ENCODE data around the gene RADIL.

Gene RADIL

GRCh38 chr7:4850262-4850795, 33.2 kb downstream of the RADIL start:
- Mint-ChIP-seq H3K27ac (no peak overlapping the region), H3K27me3 (peaks cover 10% of the 10 kb centered on the region), H3K36me3 (ENCODE audit: low read depth) (no peaks in the 10 kb centered on the region), H3K4me3 (no peak overlapping the region), H3K4me1 (peaks cover 9% of the 10 kb centered on the region), H3K9me3 (no peaks in the 10 kb centered on the region)
- ATAC-seq (no peak), DNase-seq (no peak)

- peaks cover 9% of the 10 kb centered on the region for H3K27me3 Mint-ChIP-seq
- DNase-seq (no peak), ATAC-seq (no peak)
- H3K27ac Mint-ChIP-seq = no peak overlapping the region
- H3K4me1 Mint-ChIP-seq = peaks cover 9% of the 10 kb centered on the region
- no peaks in the 10 kb centered on the region for H3K9me3 Mint-ChIP-seq
- no peaks in the 10 kb centered on the region for H3K36me3 Mint-ChIP-seq (ENCODE audit: low read depth)
- no peak overlapping the region for H3K4me3 Mint-ChIP-seq
These were observed 34.1 kb downstream of the RADIL start for GRCh38 chr7:4849390-4849789.

GRCh38 chr7:4845740-4846142, 37.8 kb downstream of the RADIL start:
- Mint-ChIP-seq H3K4me3 (no peak overlapping the region), H3K36me3 (ENCODE audit: low read depth) (no peaks in the 10 kb centered on the region), H3K27me3 (peaks cover 9% of the 10 kb centered on the region), H3K4me1 (no peaks in the 10 kb centered on the region), H3K27ac (no peak overlapping the region), H3K9me3 (no peaks in the 10 kb centered on the region)
- DNase-seq (no peak), ATAC-seq (no peak)

GRCh38 chr7:4842319-4843064, 41.0 kb downstream of the RADIL start:
- no peak overlapping the region for H3K4me3 Mint-ChIP-seq
- H3K9me3 Mint-ChIP-seq = no peaks in the 10 kb centered on the region
- H3K27ac Mint-ChIP-seq = no peak overlapping the region
- H3K36me3 Mint-ChIP-seq (ENCODE audit: low read depth) = no peaks in the 10 kb centered on the region
- no peak for DNase-seq
- H3K27me3 Mint-ChIP-seq = peaks cover 9% of the 10 kb centered on the region
- ATAC-seq = no peak
- H3K4me1 Mint-ChIP-seq = no peaks in the 10 kb centered on the region

- Mint-ChIP-seq H3K27me3 (peaks cover 7% of the 10 kb centered on the region), H3K4me1 (no peaks in the 10 kb centered on the region), H3K36me3 (ENCODE audit: low read depth) (no peaks in the 10 kb centered on the region), H3K9me3 (no peaks in the 10 kb centered on the region), H3K27ac (no peak overlapping the region), H3K4me3 (no peak overlapping the region)
- DNase-seq (no peak), ATAC-seq (no peak)
These were observed 41.7 kb downstream of the RADIL start for GRCh38 chr7:4841836-4842235.

GRCh38 chr7:4841007-4841784, 42.3 kb downstream of the RADIL start:
- Mint-ChIP-seq H3K9me3 (no peaks in the 10 kb centered on the region), H3K4me3 (no peak overlapping the region), H3K36me3 (ENCODE audit: low read depth) (no peaks in the 10 kb centered on the region), H3K4me1 (no peaks in the 10 kb centered on the region), H3K27me3 (peaks cover 7% of the 10 kb centered on the region), H3K27ac (no peak overlapping the region)
- DNase-seq (no peak), ATAC-seq (no peak)

GRCh38 chr7:4840079-4840501, 43.4 kb downstream of the RADIL start:
- Mint-ChIP-seq H3K27me3 (peaks cover 2% of the 10 kb centered on the region), H3K27ac (no peak overlapping the region), H3K4me1 (no peaks in the 10 kb centered on the region), H3K36me3 (ENCODE audit: low read depth) (no peaks in the 10 kb centered on the region), H3K9me3 (no peaks in the 10 kb centered on the region), H3K4me3 (no peak overlapping the region)
- ATAC-seq (no peak), DNase-seq (no peak)

- ATAC-seq (no peak), DNase-seq (no peak)
- H3K27ac Mint-ChIP-seq = no peak overlapping the region
These were observed 44.7 kb downstream of the RADIL start for GRCh38 chr7:4838626-4839334.

GRCh38 chr7:4837803-4838625, 45.5 kb downstream of the RADIL start:
- H3K4me1 Mint-ChIP-seq = no peaks in the 10 kb centered on the region
- DNase-seq (no peak), ATAC-seq (no peak)
- no peaks in the 10 kb centered on the region for H3K36me3 Mint-ChIP-seq (ENCODE audit: low read depth)
- no peak overlapping the region for H3K27ac Mint-ChIP-seq
- H3K9me3 Mint-ChIP-seq = no peaks in the 10 kb centered on the region
- H3K4me3 Mint-ChIP-seq = no peak overlapping the region
- H3K27me3 Mint-ChIP-seq = no peaks in the 10 kb centered on the region

More at GRCh38 chr7:4838626-4839334, 44.7 kb downstream of the RADIL start:
- no peaks in the 10 kb centered on the region for H3K9me3 Mint-ChIP-seq
- no peak overlapping the region for H3K4me3 Mint-ChIP-seq
- H3K36me3 Mint-ChIP-seq (ENCODE audit: low read depth) = no peaks in the 10 kb centered on the region
- H3K27me3 Mint-ChIP-seq = no peaks in the 10 kb centered on the region
- H3K4me1 Mint-ChIP-seq = no peaks in the 10 kb centered on the region

- H3K4me1 Mint-ChIP-seq = no peaks in the 10 kb centered on the region
- H3K4me3 Mint-ChIP-seq = no peak overlapping the region
- H3K27me3 Mint-ChIP-seq = no peaks in the 10 kb centered on the region
- DNase-seq = no peak
- no peaks in the 10 kb centered on the region for H3K9me3 Mint-ChIP-seq
- H3K36me3 Mint-ChIP-seq (ENCODE audit: low read depth) = no peaks in the 10 kb centered on the region
- H3K27ac Mint-ChIP-seq = no peak overlapping the region
- no peak for ATAC-seq
These were observed 46.3 kb downstream of the RADIL start for GRCh38 chr7:4837041-4837802.

GRCh38 chr7:4836206-4836661, 47.3 kb downstream of the RADIL start:
- Mint-ChIP-seq H3K36me3 (ENCODE audit: low read depth) (no peaks in the 10 kb centered on the region), H3K27me3 (no peaks in the 10 kb centered on the region), H3K27ac (no peak overlapping the region), H3K9me3 (no peaks in the 10 kb centered on the region), H3K4me3 (no peak overlapping the region), H3K4me1 (no peaks in the 10 kb centered on the region)
- no peak for ATAC-seq
- no peak for DNase-seq

GRCh38 chr7:4835398-4836205, 47.9 kb downstream of the RADIL start:
- ATAC-seq (no peak), DNase-seq (no peak)
- no peaks in the 10 kb centered on the region for H3K27me3 Mint-ChIP-seq
- no peaks in the 10 kb centered on the region for H3K9me3 Mint-ChIP-seq
- H3K36me3 Mint-ChIP-seq (ENCODE audit: low read depth) = no peaks in the 10 kb centered on the region
- no peaks in the 10 kb centered on the region for H3K4me1 Mint-ChIP-seq
- no peak overlapping the region for H3K27ac Mint-ChIP-seq
- no peak overlapping the region for H3K4me3 Mint-ChIP-seq
